Cerebellar cortex (tissue), 1 donor: ENCODE results near the gene ARSI.

ENCODE experiments used
- DNase-seq: peaks from one replicate; pipeline ENCODE4 v3.0.0-alpha.2; 2015; ENCODE audit warnings: low spot score

ARSI gene

DNA sequence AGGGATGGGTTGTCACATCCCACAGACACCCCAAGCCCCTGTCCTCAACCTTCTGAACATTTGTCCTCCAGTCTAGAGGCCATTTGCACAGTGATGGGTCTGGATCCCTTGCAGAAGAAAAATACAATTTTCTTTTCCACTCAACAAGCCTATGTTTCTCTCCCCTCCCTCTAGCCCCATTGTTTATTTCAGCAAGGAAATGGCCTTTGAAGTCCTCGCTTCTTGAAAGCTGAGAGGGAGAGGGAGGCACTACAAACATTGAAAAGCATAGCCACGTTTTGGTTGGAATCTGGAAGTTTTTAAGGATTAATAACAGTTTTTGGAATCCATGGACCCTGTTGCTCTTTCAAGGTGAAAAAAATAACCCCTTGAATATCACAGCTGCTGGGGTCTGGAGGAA is 24.0 kb upstream of the ARSI start:
- DNase-seq = no peak

DNA sequence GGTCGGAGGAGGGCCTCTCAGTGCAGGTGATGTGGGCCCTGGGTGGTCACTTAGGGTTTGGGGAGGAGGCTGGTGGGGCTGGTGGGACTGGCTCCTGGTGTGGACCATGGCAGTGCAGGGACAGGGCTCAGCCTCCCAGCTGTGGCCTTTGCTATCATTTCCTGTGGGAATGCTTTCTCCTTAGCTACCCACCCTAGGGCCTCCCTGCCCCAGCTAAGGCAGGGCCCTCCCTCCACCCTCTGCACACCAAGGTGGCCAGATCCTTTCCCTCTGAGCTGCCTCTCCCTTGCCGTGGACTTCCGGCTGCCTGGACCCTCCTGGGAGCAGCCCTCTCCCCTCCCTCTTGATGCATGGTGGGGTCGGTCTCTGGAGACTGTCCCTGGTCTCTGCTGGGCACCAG is 22.7 kb upstream of the ARSI start:
- no peak for DNase-seq

DNA sequence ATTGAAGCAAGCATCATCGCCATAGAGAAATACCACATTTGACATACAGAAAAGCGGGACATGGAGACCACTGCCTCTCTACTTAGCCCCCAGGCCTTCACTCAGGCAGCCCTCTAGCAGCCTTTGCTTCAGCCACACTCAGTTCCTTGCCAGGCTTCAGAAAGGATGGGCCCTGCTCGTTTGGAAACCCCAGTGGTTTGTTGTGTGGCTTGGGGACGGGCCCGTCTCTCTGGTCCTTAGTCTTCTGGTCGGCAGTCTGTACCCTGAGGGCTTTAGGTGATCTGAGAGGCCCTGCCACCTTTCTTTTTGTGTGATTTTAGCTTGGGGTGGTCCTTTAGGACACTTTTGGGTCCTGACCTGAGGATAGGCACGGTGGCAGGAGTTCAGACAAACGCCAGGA is 21.1 kb upstream of the ARSI start:
- DNase-seq = no peak

DNA sequence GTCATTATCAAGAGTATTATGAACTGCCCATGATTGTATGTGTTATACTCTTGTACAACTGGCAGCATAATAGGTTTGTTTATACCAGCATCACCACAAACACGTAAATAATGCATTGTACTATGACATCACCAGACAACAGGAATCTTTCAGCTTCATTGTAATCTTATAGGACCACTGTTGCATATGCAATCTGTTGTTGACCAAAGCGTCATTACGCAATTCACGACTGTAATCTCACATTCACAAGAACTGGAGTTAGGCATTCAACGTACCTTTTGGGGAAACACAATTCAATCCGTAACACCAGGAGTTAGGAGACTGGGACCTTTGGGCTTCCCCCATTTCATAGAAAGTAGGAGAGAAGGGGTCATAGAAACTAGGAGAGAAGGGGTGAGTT is 20.4 kb upstream of the ARSI start:
- no peak for DNase-seq

DNA sequence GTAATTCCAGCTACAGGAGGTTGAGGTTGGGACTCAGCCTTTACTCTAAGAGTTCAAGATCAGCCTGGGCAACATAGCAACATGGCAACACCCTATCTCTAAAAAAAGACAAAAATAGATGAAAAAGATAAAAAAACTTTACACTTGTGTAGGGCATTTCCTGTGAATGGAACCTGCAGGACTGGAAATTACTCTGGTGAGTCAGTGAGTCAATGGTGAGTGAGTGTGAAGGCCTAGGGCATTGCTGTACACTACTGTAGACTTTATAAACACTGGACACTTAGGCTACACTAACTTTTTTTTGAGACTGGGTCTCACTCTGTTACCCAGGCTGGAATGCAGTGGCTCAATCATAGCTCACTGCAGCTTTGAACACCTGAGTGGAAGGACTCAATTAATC is 19.5 kb upstream of the ARSI start:
- DNase-seq = no peak

DNA sequence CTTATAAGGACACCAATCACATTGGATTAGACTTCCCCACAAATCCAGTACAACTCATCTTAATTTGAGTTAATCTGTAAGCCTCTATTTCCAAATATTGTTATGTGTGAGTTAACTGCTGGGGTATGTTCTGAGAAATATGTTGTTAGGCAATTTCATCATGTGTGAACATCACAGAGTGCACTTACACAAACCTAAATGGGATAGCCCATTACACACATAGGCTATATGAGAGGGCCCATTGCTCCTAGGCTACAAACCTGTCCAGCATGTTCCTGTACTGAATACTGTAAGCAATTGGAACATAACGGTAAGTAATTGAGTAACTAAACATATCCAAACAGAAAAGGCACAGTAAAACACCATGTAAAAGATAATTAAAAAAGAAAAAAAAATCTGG is 19.1 kb upstream of the ARSI start:
- no peak for DNase-seq

DNA sequence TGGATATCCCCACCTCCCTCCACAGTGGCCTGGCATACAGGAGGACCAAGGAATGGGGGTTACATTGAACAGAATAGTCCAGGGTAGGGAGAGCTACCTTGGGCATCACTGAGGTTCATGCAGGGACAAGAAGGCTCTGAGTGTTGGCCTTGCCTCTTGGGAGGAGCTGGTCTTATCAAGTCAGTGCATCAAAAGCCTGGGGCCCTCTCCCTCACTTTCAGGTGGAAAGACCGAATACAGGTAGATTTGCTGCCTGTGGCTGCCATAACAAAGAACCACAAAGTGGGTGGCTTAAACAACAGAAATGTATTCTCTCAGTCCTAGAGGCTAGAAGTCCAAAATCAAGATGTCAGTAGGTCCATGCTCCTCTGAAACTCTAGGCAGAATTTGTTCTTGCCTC is 18.5 kb upstream of the ARSI start:
- DNase-seq = no peak

DNA sequence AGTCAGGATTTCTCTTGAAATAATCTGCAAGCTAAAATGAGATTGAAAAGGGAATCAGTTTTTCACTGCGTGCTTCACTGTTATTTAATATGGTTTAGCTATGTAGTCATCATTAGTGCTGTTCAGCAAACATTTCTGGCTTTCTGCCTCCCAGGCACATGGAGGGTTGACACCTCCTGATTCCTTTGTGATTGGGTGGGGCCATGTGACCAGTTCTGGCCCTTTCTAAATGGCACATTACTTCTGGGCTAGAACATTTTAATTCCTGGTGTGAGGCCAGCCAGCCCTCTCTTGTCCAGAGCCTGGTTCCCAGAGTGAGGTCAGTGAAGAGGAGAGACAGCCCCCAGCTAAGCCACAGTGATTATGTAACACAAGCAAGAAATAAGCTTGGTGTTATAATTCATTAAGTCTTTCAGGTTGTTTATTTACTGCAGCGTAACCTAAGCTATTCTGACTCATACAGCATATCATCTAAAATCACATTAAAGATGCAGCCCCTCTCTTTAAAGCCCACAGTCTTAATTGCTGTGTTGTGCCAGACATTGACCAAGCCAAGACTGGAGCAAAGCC is 17.4 kb upstream of the ARSI start:
- DNase-seq = peak; percentile 65

DNA sequence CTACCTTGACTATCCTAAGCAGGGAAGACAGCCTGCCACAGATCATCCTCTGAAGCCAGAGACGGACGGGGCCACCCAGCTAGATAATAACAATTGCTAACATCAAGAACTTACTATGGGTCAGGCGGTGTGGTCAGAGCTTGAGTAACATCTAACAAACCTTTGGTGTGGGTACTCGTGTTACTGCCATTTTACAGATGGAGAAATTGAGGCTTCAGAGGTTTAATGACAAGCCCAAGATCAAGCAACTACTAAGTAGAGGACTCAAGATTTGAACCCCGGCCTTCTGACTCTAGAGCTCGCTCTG is 16.7 kb upstream of the ARSI start:
- DNase-seq = no peak

DNA sequence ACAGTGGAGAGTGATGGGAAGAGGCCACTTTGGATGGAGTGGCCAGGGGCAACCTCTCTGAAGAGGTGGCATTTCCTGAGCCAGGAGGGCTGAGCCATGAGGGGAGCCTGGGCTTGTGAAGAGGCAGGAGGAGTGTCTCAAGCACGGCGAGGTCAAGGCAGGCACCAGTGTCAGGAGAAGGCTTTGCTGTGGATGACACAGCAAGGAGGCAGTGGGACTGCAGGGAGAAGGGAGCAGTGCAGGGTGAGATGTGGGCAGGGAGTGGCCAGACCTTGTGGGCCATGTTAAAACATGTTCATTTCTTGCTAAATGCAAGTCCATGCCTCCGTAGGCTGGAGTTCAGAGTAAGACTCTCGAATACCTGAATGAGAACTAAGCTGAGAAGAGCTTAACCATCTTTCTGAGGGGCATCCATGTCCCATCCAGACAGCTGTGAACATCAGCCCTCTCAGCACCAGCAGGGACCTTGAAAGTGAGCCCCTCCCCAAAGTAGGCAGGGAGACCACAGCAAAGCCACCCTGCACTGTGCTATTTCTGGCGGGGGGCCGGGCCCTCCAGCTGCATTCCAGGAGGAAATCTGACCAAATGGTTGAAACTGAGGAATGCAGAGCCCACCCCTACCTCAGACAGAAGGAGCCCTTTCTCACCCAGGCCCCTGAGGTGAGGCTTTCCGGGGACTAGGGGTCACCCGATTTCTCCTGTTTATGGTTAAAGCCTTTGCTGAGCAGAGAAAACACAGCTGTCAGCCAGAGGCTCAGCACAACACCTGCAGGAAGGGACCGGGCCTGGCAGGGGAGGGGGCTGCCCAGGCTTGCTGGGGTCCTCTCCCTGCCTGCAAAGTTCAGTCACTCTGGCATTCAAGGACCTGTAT is 16.1 kb upstream of the ARSI start:
- DNase-seq = no peak

DNA sequence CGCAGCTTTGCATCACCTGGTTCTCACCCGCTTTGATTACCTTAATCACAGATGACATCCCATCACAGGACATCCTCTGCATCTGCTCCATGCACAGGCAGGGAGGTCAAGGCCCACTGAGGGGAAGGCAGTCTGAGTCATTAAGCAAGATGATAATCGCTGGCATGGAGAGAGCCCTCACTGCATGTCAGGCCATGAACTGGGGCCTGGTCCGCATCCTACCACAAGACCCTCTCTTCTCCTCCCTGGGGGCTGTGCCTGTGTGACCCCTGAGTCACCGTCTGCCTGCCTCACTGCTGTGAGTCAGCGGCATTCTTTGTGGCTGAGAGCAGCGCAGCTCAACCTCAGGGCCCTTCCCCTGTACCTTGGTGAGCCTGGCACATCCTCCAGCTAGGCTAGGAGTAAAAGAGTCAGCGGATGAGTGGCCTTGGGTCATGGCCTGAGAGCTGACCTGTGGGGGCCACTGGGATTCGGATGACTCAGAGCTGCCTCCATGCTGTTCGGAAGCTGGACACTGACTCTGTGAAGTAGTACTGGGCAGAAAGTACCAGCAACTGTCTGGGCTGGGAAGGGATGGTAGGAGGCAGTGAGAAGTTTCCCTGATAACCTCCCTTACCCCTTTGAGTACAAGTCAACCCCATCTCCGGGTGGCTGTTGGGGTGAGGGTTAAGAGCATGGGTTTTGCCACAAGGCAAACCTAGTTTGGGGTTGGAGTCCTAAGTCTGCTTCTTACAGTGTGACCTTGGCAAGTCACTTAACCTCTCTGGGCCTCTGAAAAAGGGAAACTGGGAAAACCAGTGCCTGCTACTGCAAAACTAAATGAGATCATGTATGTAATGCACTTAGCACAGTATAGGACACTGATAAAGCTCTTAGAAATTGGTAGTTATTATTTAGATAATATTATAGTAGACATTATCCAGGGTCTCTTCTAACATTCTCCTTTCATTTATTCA is 14.6 kb upstream of the ARSI start:
- peak; percentile 44 for DNase-seq

DNA sequence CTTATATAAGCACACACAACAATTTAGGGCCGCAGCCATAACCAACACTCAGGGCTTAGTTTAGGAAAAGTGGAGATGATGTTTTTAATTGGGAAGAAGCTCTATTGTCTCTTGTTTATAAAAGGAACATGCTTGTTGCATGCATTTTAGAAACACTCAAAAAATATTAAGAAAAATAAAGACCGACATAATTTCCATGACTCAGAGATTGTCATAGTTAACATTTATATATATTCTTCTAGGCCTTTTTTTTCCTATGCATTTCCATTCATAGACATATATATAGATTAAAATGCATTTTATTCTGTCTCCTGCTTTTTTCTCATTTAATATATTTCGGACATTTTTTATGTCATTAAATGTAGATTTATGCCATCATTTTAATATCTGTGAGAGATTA is 13.6 kb upstream of the ARSI start:
- no peak for DNase-seq

DNA sequence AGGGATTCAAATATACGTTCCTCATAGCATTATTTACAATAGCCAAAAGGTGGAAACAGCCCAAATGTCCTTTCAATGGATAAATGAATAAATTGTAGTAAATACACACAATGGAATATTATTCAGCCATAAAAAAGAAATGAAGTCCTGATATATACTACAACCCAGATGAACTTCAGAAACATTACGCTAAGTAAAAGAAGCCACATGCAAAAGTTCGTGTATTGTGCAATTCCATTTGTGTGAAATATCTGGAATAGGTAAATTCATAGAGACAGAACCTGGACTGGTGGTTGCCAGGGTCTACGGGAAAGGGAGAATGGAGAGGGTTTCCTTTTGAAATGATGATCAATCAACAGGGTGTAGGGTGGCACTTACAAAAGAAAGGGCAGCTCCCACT is 12.5 kb upstream of the ARSI start:
- no peak for DNase-seq

DNA sequence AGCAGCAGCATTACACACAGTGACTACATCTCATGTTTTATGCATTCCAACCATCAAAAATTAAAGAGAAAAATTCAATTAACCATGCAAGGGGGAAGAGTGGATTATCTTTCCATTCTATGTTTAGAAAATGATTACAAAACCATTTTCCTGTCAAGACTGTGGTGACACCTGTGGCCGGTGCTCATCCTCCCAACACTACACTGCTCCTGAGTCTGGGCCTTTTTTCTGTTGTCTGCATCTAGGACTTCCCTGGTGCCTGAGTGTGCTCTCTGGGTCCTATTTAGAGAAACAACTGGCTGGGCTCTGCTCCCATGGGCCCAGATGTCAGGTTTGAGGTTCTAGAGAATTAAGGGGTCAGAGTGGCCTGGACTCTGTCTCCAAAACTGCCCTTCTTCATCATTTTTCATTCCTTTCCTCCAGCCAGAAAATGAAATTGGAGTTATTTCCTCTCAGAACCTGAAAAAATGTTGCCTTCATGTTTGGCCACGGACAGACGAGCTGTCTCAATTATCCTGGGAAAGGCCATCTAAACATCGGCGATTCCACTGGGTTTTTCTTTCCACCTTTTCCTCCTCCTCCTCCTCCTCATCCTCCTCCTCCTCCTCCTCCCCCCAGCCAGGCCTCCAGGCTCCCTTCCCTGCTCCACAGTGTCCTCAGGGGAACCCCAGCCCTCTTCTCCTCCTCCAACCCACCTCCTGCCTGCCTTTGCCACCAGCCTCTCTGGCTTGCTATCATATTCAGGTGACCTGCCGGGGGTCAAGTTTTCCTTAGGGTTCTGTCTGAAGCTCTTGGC is 11.4 kb upstream of the ARSI start:
- no peak for DNase-seq

DNA sequence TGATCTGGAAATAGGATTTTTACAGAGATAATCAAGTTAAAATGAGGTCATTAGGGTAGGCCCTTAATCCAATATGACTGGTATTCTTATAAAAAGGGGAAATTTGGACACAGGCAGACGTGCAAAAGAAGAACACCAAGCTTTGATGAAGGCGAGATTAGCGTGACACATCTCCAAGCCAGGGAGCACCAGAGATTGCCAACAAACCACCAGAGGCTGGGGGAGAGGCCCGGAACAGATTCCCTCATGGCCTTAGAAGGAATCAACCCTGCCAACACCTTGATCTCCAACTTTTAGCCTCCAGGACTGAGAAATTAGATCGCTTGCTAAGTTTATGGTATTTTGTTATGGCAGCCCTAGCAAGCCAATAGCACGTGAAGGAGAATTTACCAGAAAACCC is 10.8 kb upstream of the ARSI start:
- no peak for DNase-seq

DNA sequence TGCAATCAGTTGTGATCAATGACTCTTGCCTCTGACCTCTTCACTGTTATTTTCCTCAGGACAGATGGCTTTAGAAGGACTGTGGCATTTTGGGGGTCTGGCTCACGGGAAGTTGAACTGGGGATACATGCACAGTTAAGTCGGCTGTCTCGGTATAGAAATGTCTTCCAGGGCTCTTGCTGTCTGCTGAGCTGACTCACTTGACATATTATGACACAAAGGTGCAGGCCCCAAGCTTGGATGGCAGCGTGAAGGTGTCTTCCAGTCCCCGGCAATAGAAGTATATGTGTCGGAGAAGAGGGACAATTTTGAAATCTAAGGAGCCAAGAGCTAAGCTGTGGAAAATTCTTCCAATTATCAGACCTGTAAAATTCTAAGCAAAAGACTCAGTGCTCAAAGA is 9.8 kb upstream of the ARSI start:
- no peak for DNase-seq

DNA sequence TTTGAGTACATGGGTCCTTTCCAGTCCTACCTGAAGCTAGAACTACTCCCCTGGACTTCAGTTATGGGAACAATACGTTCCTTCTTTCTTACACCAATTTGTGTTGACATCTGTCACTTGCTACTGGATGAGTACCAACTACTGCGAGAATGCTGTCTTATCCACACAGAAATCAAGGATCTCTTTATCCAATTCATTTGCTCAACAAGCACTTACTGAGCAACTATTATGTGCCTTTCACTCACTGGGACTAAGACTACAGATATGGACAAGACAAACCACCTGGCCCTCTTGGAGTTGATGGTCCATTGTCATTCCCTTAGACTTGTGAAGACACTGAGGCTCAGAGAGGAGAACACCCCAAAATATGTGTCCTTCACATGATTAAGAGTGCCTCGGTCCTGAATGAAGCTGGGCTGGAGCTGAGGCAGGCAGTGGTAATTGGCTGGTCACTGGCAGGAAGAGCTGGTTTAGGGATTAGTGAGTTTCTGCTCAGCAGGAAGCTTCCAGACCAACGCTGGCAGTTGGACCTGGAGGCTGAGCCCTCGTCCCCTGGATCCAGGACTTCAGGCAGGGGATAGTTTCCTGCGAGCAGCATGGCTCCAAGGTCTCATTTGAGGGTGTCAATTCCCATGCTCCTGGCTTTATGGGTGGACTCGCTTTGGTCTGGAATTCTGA is 8.4 kb upstream of the ARSI start:
- no peak for DNase-seq

DNA sequence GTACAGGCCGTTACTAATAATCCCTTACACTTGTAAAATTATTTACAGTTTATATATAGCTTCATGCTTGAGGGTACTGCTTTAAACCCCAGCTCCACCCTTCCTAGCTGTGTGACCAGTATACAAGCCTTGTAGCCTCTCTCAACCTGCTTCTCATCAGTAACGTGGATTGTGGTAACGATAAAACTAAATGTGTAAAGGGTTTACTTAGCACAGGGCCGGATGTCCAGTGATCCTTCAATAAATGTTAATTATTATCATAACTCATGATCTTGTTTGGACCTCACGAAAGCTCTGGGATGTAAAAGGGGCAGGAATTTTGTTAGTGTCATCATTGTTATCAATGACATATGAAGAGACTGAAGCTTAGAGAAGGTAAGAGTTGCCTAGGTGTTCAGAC is 7.5 kb upstream of the ARSI start:
- DNase-seq = no peak

DNA sequence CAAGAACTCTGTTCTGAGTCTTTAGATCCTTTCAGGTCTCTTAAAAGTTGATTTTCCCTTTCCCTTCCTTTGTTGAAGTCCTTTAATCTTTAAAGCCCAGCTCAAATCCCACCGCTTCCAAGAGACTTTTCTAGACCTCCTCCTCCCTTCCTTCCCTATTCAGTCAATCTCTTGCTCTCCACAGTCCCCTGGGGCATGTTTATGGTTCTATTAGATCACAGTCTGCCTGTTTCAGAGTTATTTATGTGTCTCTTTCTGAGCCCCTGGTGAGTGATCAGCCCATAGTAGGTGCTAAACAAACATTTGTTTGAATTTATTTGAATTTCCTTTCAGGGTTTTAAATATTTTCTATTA is 7.2 kb upstream of the ARSI start:
- DNase-seq = no peak

DNA sequence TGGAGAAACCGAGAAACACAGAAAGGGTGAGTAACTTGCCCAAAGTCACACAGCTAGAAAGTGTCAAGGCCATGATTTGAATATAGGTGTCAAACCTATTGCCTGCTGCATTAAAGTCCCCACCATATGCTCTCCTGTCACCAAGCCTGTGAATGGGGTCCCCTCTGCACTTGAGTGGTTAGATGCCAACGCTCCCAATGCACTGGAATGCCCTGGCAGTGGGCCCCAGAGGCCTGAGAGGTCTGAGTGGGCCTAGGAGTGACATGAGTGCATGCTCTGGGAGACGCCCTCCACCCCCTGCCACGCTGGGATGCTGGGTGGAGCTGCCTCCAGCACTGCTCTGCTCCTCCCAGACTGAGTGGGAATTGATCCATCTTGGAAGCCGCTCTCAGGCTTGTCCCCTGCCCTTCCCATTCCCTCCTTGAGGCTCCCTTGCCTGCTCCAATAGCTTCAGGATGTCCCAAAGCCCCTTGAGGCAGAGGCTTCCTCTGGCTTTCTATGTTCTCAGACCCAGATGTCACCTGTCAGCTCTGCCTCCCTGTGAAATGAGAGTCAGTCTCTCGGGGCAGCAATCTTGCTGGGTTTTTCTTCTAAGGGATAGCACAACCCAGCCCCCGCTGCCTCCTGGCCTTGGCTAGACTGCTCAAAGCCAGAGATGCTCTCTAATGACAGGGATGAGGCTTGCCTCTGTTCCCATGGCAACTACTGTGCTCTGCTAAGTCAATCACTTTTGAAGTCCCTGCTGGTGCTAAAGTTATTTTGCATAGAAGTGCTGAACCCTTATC is 6.6 kb upstream of the ARSI start:
- no peak for DNase-seq
